K562 (cell line): ENCODE results near the gene HFE. TPM values are rescaled to one million over a fixed set of nuclear protein-coding genes. Genes with fewer than 3 reads are reported as not detected.

Experiments used
- ATAC-seq: fragments of 200-7000 bp; cut with Tn5 transposase; 3 replicates; pipeline ENCODE4 v1.9.1; 2020; ENCODE audit warnings: moderate library complexity
- BruUV-seq: library from RNA; stranded (reverse); fragments of 400-500 nt; replicated peaks from 2 replicates; lab custom pipeline; 2021; lab: Mats Ljungman, UMichigan
- CTCF ChIA-PET: fragments of 300-600 bp; formaldehyde crosslinking; extraction: SDS; loops from one replicate; lab custom pipeline; 2021; ENCODE audit warnings: low intra/inter-chr PET ratio; lab: Yijun Ruan, JAX
- POLR2A ChIA-PET: fragments of 300-600, 350-650 bp; sonication (Branson Sonifier 250); formaldehyde crosslinking; extraction: SDS; loops from one replicate; lab custom pipeline; 2021; ENCODE audit warnings: antibody characterized with exemption, inconsistent platforms; lab: Yijun Ruan, JAX
- DNase-seq, 4 experiments: peaks; one replicate each; pipeline versions ENCODE4 v3.0.0 to v3.0.0-alpha.2; 2011 to 2018; ENCODE audit warnings: low spot score in 3 of 4, mixed read lengths in 3 of 4; ENCODE audit errors: extremely low read depth in 1 of 4
- FAIRE-seq: peaks from 2 replicates; lab custom pipeline; 2011; peaks lifted over from hg19 to GRCh38; lab: Jason Lieb, UNC
- H2AFZ ChIP-seq: 2 replicates; pipeline ENCODE4 v1.6.0; 2011; ENCODE audit warnings: low read depth, low read length, control low read depth, inconsistent platforms
- H3K27ac ChIP-seq: fragments of 200-600 bp; 3 replicates; pipeline ENCODE4 v1.8.0; 2011; ENCODE audit warnings: low read depth, mild to moderate bottlenecking, control low read depth, inconsistent platforms, low read length, moderate library complexity, mixed read lengths; ENCODE audit errors: extremely low read depth
- H3K27me3 ChIP-seq, 2 experiments: fragments of 300-600 bp in 1 of 2; 2 replicates in 1 of 2; 3 replicates in 1 of 2; pipeline versions ENCODE4 v1.6.0 to v1.8.0; 2011; ENCODE audit warnings: inconsistent platforms in 2 of 2, low read length in 2 of 2, mild to moderate bottlenecking in 1 of 2, mixed read lengths in 1 of 2, moderate library complexity in 1 of 2; ENCODE audit not compliant: control insufficient read depth in 2 of 2, insufficient read depth in 2 of 2
- H3K36me3 ChIP-seq: fragments of 300-600 bp; 3 replicates; pipeline ENCODE4 v1.8.0; 2011; ENCODE audit warnings: mild to moderate bottlenecking, low read length, inconsistent platforms; ENCODE audit not compliant: control insufficient read depth, insufficient read depth
- H3K4me1 ChIP-seq, 2 experiments: fragments of 200-600 bp in 1 of 2; replicated peaks in 1 of 2; 2 replicates in 1 of 2; 3 replicates in 1 of 2; pipeline versions ENCODE4 v1.5.1 to v1.8.0; 2011; ENCODE audit warnings: inconsistent platforms in 2 of 2, low read length in 2 of 2, mild to moderate bottlenecking in 1 of 2, mixed read lengths in 1 of 2, moderate library complexity in 1 of 2; ENCODE audit not compliant: control insufficient read depth in 2 of 2, insufficient read depth in 2 of 2
- H3K4me2 ChIP-seq: 2 replicates; pipeline ENCODE4 v1.6.1; 2011; ENCODE audit warnings: low read length, control low read depth, inconsistent platforms, mixed read lengths; ENCODE audit not compliant: insufficient read depth
- H3K4me3 ChIP-seq: fragments of 200-600 bp; sonication (generic), shearing (Covaris generic); 2 replicates; pipeline ENCODE4 v1.5.1; 2016; ENCODE audit warnings: control low read depth, inconsistent platforms
- H3K79me2 ChIP-seq: fragments of 200-600 bp; 3 replicates; pipeline ENCODE4 v1.8.0; 2011; ENCODE audit warnings: low read length, inconsistent platforms; ENCODE audit not compliant: control insufficient read depth, insufficient read depth
- H3K9ac ChIP-seq, 2 experiments: 2 replicates each; pipeline versions ENCODE4 v1.6.0 to v1.6.1; 2011; ENCODE audit warnings: low read depth in 2 of 2, low read length in 2 of 2, control low read depth in 1 of 2, inconsistent platforms in 1 of 2, mild to moderate bottlenecking in 1 of 2, mixed read lengths in 1 of 2; ENCODE audit not compliant: insufficient read depth in 1 of 2
- H3K9me1 ChIP-seq: one replicate; pipeline ENCODE4 v1.6.0; 2011; ENCODE audit warnings: inconsistent platforms, mild to moderate bottlenecking, low read length, moderate library complexity; ENCODE audit not compliant: control insufficient read depth, insufficient read depth
- H3K9me3 ChIP-seq: replicated peaks from 2 replicates; pipeline ENCODE4 v1.5.1; 2011; ENCODE audit warnings: low read depth, low read length, inconsistent platforms; ENCODE audit not compliant: control insufficient read depth, insufficient read depth
- H4K20me1 ChIP-seq: replicated peaks from 2 replicates; pipeline ENCODE4 v1.6.1; 2011; ENCODE audit warnings: low read length, inconsistent platforms, mixed read lengths; ENCODE audit not compliant: control insufficient read depth, insufficient read depth
- CBX1 ChIP-seq: sonication (generic); IDR thresholded peaks from 2 replicates; pipeline ENCODE4 v1.6.1; 2016; ENCODE audit warnings: antibody characterized with exemption, low read depth, mild to moderate bottlenecking
- GTF2E2 ChIP-seq: fragments of 200-800 bp; sonication (Bioruptor generic); IDR thresholded peaks from 2 replicates; pipeline ENCODE4 v1.6.1; 2016; ENCODE audit warnings: missing genetic modification characterization, missing compliant biosample characterization
- HDAC1 ChIP-seq, 2 experiments: fragments of 450-650 bp; IDR thresholded peaks; 2 replicates each; pipeline ENCODE4 v1.6.1; 2016 to 2017; ENCODE audit warnings: inconsistent platforms in 1 of 2, mild to moderate bottlenecking in 1 of 2, moderate library complexity in 1 of 2
- KLF6 ChIP-seq: fragments of 250-450 bp; sonication (Bioruptor Pico); IDR thresholded peaks from 2 replicates; pipeline ENCODE4 v1.4.0; 2020; ENCODE audit warnings: mild to moderate bottlenecking, moderate library complexity, borderline replicate concordance
- MEF2D ChIP-seq: conservative IDR thresholded peaks from 2 replicates; pipeline ENCODE4 v1.6.1; 2016; ENCODE audit warnings: low read depth, missing genetic modification characterization, missing compliant biosample characterization
- NFIX ChIP-seq: fragments of 250-450 bp; sonication (Bioruptor Pico); IDR thresholded peaks from 2 replicates; pipeline ENCODE4 v1.4.0; 2020; ENCODE audit warnings: low read depth, mild to moderate bottlenecking, moderate library complexity
- TRIM24 ChIP-seq, 2 experiments: fragments of 450-650 bp; IDR thresholded peaks; 2 replicates each; pipeline ENCODE4 v1.6.1; 2016
- ZEB2 ChIP-seq: fragments of 450-650 bp; IDR thresholded peaks from 2 replicates; pipeline ENCODE4 v1.6.1; 2016
- ZNF384 ChIP-seq: IDR thresholded peaks from 2 replicates; pipeline ENCODE4 v1.6.1; 2012; ENCODE audit warnings: low read depth, low read length, improper control_type of control experiment
- WGBS: fragments of 100-300 bp; shearing (Covaris generic); methylation state at CpG from one replicate; pipeline ENCODE4 v1.1.6; 2016; ENCODE audit warnings: low coverage, mixed read lengths; ENCODE audit not compliant: insufficient coverage; ENCODE audit errors: missing lambda C conversion rate; 5-methylcytosine and 5-hydroxymethylcytosine counted together
- in situ Hi-C: fragments of 300-500 bp; cut with MboI; formaldehyde crosslinking; loops from 4 replicates; pipeline ENCODE4 v1.15.0; 2018; ENCODE audit warnings: inconsistent platforms, mixed read lengths
- intact Hi-C: fragments of 100-400 bp; cut with micrococcal nuclease; formaldehyde crosslinking; loops from 2 replicates; pipeline ENCODE4 v1.14.2; 2022
- polyA plus RNA-seq, 8 experiments: library from polyadenylated mRNA; depleted of rRNA in 4 of 8; stranded (reverse) in 5 of 8; unstranded in 3 of 8; fragments of >200 nt; fragmentation: Nextera tagmentation in 2 of 8; fragmentation: Illumina TruSeq in 1 of 8; extraction: Ambion mirVana in 2 of 8; extraction: Trizol in 1 of 8; gene quantifications; 2 replicates each; pipeline versions ENCODE4 v1.2.1 to v1.2.3, GENCODE V29; 2011 to 2014; ENCODE audit warnings: inconsistent platforms in 1 of 8, missing spikeins in 1 of 8
- total RNA-seq, 7 experiments: library from RNA; depleted of rRNA in 6 of 7; stranded (reverse); fragments of >200 nt in 6 of 7; fragmentation: Illumina TruSeq in 2 of 7; extraction: Trizol in 2 of 7; gene quantifications; 2 replicates each; pipeline versions ENCODE4 v1.2.1 to v1.2.3, GENCODE V29; 2011 to 2021; ENCODE audit warnings: low replicate concordance in 1 of 7
- TF ChIP-seq, protein P1 (sequence below): fragments of 200-800 bp; sonication (Bioruptor generic); IDR thresholded peaks from 2 replicates; pipeline ENCODE4 v1.6.1; 2017; ENCODE audit warnings: missing genetic modification characterization, missing compliant biosample characterization

The HFE gene
- total and polyA plus RNA-seq, 9 of the 15 experiments (the other 6 are each of a cell fraction or from before 2014, with no cell fraction given) = 0.14 to 1.2 (median 0.76) TPM

DNA sequence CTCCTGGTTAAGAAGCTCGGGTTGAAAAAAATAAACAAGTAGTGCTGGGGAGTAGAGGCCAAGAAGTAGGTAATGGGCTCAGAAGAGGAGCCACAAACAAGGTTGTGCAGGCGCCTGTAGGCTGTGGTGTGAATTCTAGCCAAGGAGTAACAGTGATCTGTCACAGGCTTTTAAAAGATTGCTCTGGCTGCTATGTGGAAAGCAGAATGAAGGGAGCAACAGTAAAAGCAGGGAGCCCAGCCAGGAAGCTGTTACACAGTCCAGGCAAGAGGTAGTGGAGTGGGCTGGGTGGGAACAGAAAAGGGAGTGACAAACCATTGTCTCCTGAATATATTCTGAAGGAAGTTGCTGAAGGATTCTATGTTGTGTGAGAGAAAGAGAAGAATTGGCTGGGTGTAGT, 2.0 kb downstream of the HFE start:
- Histone ChIP-seq H3K4me2 (no peak overlapping the region), H3K4me3 (no peak overlapping the region), H4K20me1 (no peaks in the 10 kb centered on the region), H3K9me1 (no peaks in the 10 kb centered on the region), H3K9me3 (no peaks in the 10 kb centered on the region), H3K79me2 (no peaks in the 10 kb centered on the region), H2AFZ (no peak overlapping the region; the same call in 1 of the 2 replicates), H3K4me1 (peaks cover 9% of the 10 kb centered on the region in 2 experiments; a peak in 4 of 5 replicates), H3K36me3 (no peaks in the 10 kb centered on the region), H3K9ac (no peak overlapping the region), H3K27me3 (no peaks in the 10 kb centered on the region), H3K27ac (no peak overlapping the region)
- WGBS = 75% methylated on average over 2 of the region's 2 CpGs
- POLR2A ChIA-PET = interaction anchor here (1.0 to 6.3 kb wide), 4 partner anchors 14 to 57 kb away, joined by 3 to 48 read pairs (median 20); a partner anchor contains a TSS
- FAIRE-seq (no peak), ATAC-seq (no peak), DNase-seq (no peak)
- TF ChIP-seq, protein P1, sequence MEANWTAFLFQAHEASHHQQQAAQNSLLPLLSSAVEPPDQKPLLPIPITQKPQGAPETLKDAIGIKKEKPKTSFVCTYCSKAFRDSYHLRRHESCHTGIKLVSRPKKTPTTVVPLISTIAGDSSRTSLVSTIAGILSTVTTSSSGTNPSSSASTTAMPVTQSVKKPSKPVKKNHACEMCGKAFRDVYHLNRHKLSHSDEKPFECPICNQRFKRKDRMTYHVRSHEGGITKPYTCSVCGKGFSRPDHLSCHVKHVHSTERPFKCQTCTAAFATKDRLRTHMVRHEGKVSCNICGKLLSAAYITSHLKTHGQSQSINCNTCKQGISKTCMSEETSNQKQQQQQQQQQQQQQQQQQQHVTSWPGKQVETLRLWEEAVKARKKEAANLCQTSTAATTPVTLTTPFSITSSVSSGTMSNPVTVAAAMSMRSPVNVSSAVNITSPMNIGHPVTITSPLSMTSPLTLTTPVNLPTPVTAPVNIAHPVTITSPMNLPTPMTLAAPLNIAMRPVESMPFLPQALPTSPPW = no peak
- TF ChIP-seq GTF2E2 (tag) = no peak
- no peak for TF ChIP-seq CBX1
- TF ChIP-seq KLF6 (CRISPR knock-in tag) = no peak
- no peak for TF ChIP-seq MEF2D
- no peak for TF ChIP-seq NFIX (CRISPR knock-in tag)
- no peak for TF ChIP-seq ZEB2
- no peak for TF ChIP-seq TRIM24 (IDR thresholded peaks at IDR 0.05)
- TF ChIP-seq ZNF384 = no peak
- no peak for TF ChIP-seq HDAC1 (IDR thresholded peaks at IDR 0.05)
- in situ Hi-C loops (no loop called here), intact Hi-C loops (no loop called here)
- CTCF ChIA-PET = no interaction called here
- no TSS peak for BruUV-seq
